Neural progenitor cell (in vitro differentiated cells): ENCODE results near the gene FOXO6. TPM values are rescaled to one million over a fixed set of nuclear protein-coding genes. Genes with fewer than 3 reads are reported as not detected.

ENCODE experiments used
- DNase-seq: peaks from one replicate; pipeline ENCODE4 v3.0.0-alpha.2; 2016; ENCODE audit warnings: low spot score
- H2AFZ ChIP-seq: fragments of 200-600 bp; sonication (generic); replicated peaks from 2 replicates; pipeline ENCODE4 v1.6.1; 2016; ENCODE audit warnings: antibody characterized with exemption
- H3F3A ChIP-seq: fragments of 200-600 bp; sonication (generic); 2 replicates; pipeline ENCODE4 v1.6.1; 2016; ENCODE audit warnings: antibody characterized with exemption, low read depth
- H3K27ac ChIP-seq: fragments of 200-600 bp; sonication (generic); 2 replicates; pipeline ENCODE4 v1.5.1; 2016; ENCODE audit warnings: mild to moderate bottlenecking
- H3K27me3 ChIP-seq: fragments of 200-600 bp; sonication (generic); 2 replicates; pipeline ENCODE4 v1.6.1; 2016; ENCODE audit warnings: mild to moderate bottlenecking, moderate library complexity
- H3K36me3 ChIP-seq: fragments of 200-600 bp; sonication (generic); 2 replicates; pipeline ENCODE4 v1.5.1; 2016
- H3K4me1 ChIP-seq: fragments of 200-600 bp; sonication (generic); 2 replicates; pipeline ENCODE4 v1.6.1; 2016; ENCODE audit warnings: mixed run types
- H3K4me2 ChIP-seq: fragments of 200-600 bp; sonication (generic); 2 replicates; pipeline ENCODE4 v1.6.1; 2016
- H3K4me3 ChIP-seq: fragments of 200-600 bp; sonication (generic); 2 replicates; pipeline ENCODE4 v1.5.1; 2016
- H3K79me2 ChIP-seq: fragments of 200-600 bp; sonication (generic); 2 replicates; pipeline ENCODE4 v1.6.1; 2016; ENCODE audit warnings: low read depth
- H3K9ac ChIP-seq: fragments of 200-600 bp; sonication (generic); 2 replicates; pipeline ENCODE4 v1.6.1; 2016
- H3K9me3 ChIP-seq: fragments of 200-600 bp; sonication (generic); 2 replicates; pipeline ENCODE4 v1.5.1; 2016; ENCODE audit warnings: low read depth
- H4K20me1 ChIP-seq: fragments of 200-600 bp; sonication (generic); 2 replicates; pipeline ENCODE4 v1.6.1; 2016; ENCODE audit warnings: low read depth
- H3K27ac Mint-ChIP-seq: 3 replicates; pipeline ENCODE4 v1.8.0; 2021; ENCODE audit warnings: mixed read lengths
- H3K27me3 Mint-ChIP-seq: 2 replicates; pipeline ENCODE4 v1.8.0; 2022; ENCODE audit warnings: low read depth, mild to moderate bottlenecking, inconsistent platforms, moderate library complexity, mixed read lengths; ENCODE audit not compliant: insufficient read depth
- H3K36me3 Mint-ChIP-seq: 3 replicates; pipeline ENCODE4 v1.8.0; 2021; ENCODE audit warnings: mixed read lengths
- H3K4me1 Mint-ChIP-seq: 3 replicates; pipeline ENCODE4 v1.8.0; 2021; ENCODE audit warnings: mixed read lengths
- H3K4me3 Mint-ChIP-seq: 3 replicates; pipeline ENCODE4 v1.8.0; 2021; ENCODE audit warnings: mild to moderate bottlenecking, moderate library complexity, mixed read lengths
- H3K9me3 Mint-ChIP-seq: 3 replicates; pipeline ENCODE4 v1.8.0; 2020; ENCODE audit warnings: mixed read lengths
- EZH2 ChIP-seq: fragments of 200-600 bp; sonication (generic); IDR thresholded peaks from 2 replicates; pipeline ENCODE4 v1.6.1; 2017; ENCODE audit warnings: antibody characterized with exemption, mild to moderate bottlenecking, moderate library complexity
- EZH2phosphoT487 ChIP-seq: fragments of 200-600 bp; sonication (generic); IDR thresholded peaks from 2 replicates; pipeline ENCODE4 v1.6.1; 2017; ENCODE audit warnings: antibody characterized with exemption
- total RNA-seq: library from RNA; depleted of rRNA; stranded (reverse); fragments of >200 nt; gene quantifications from 2 replicates; pipeline ENCODE4 v1.2.3, GENCODE V29; 2015; ENCODE audit warnings: low replicate concordance
- TF ChIP-seq, protein P1 (sequence below): fragments of 200-600 bp; sonication (generic); IDR thresholded peaks from 2 replicates; pipeline ENCODE4 v1.5.1; 2017; ENCODE audit warnings: antibody characterized with exemption, mild to moderate bottlenecking

FOXO6 gene
- total RNA-seq, 1 donor from 2014 or later, result not detected

DNA sequence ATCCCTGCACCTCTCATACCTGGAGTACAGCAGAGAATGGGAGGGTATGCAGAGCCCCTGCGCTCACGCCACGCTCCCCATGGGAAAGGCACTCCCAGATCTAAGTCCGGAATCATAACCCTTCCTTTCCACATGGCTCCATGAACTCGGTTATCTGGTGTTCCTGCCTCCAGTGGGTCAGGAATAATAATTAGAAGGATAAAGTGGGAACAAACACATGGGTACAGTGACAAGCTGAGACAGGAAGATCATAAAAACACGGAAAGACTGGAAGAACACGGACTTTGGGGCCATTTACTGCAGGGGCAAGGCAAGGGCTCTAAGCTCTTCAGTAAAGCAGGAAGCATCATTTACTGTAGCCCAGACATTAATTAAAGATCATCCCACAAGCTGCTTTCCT, 48.6 kb downstream of the FOXO6 start:
- H3K27me3 ChIP-seq, result no peaks in the 10 kb centered on the region
- H3K4me3 Mint-ChIP-seq, result no peak overlapping the region
- H3K27ac ChIP-seq, result no peak overlapping the region
- TF ChIP-seq EZH2phosphoT487, result no peak
- TF ChIP-seq EZH2, result no peak
- TF ChIP-seq, protein P1, sequence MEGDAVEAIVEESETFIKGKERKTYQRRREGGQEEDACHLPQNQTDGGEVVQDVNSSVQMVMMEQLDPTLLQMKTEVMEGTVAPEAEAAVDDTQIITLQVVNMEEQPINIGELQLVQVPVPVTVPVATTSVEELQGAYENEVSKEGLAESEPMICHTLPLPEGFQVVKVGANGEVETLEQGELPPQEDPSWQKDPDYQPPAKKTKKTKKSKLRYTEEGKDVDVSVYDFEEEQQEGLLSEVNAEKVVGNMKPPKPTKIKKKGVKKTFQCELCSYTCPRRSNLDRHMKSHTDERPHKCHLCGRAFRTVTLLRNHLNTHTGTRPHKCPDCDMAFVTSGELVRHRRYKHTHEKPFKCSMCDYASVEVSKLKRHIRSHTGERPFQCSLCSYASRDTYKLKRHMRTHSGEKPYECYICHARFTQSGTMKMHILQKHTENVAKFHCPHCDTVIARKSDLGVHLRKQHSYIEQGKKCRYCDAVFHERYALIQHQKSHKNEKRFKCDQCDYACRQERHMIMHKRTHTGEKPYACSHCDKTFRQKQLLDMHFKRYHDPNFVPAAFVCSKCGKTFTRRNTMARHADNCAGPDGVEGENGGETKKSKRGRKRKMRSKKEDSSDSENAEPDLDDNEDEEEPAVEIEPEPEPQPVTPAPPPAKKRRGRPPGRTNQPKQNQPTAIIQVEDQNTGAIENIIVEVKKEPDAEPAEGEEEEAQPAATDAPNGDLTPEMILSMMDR, result no peak
- H3K9me3 ChIP-seq, result no peaks in the 10 kb centered on the region
- H4K20me1 ChIP-seq, result no peaks in the 10 kb centered on the region
- H3K4me1 ChIP-seq, result peaks cover 26% of the 10 kb centered on the region
- H3K27ac Mint-ChIP-seq, result no peak overlapping the region
- H3K79me2 ChIP-seq, result no peaks in the 10 kb centered on the region
- H3K4me1 Mint-ChIP-seq, result peaks cover 18% of the 10 kb centered on the region
- H3K4me3 ChIP-seq, result no peak overlapping the region
- no peaks in the 10 kb centered on the region for H3K36me3 ChIP-seq
- no peak overlapping the region for H3K4me2 ChIP-seq
- H3K9me3 Mint-ChIP-seq, result no peaks in the 10 kb centered on the region
- H3K9ac ChIP-seq, result no peak overlapping the region
- H2AFZ ChIP-seq, result no peak overlapping the region
- DNase-seq, result no peak
- peaks cover 14% of the 10 kb centered on the region for H3K27me3 Mint-ChIP-seq
- H3K36me3 Mint-ChIP-seq, result no peaks in the 10 kb centered on the region
- H3F3A ChIP-seq, result no peaks in the 10 kb centered on the region

DNA sequence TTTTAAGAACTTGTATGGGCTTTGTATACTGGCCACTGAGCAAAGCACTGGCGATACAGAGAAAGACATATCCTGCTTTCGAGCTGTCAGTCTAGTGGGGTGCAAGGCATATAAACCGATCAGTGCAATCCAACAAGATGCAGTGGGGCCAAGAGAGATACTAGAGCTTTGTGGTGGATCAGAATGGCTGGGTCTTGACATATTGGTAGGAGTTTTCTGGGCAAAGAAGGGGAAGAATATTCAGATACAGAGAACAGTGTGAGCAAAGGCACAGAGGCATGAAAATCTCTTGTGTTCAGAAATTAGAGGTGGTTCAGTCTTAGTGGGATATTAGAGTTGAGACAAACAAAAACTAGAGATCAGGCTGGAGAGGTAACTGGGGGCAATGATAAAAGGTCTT, 49.2 kb downstream of the FOXO6 start:
- H3K79me2 ChIP-seq, result no peaks in the 10 kb centered on the region
- peaks cover 26% of the 10 kb centered on the region for H3K4me1 ChIP-seq
- no peaks in the 10 kb centered on the region for H3K27me3 ChIP-seq
- no peak overlapping the region for H3K4me3 Mint-ChIP-seq
- H3K9me3 ChIP-seq, result no peaks in the 10 kb centered on the region
- H3K9ac ChIP-seq, result no peak overlapping the region
- no peak overlapping the region for H3K27ac Mint-ChIP-seq
- no peak for TF ChIP-seq EZH2
- TF ChIP-seq EZH2phosphoT487, result no peak
- TF ChIP-seq, protein P1, result no peak
- H3K36me3 ChIP-seq, result no peaks in the 10 kb centered on the region
- peaks cover 14% of the 10 kb centered on the region for H3K27me3 Mint-ChIP-seq
- no peaks in the 10 kb centered on the region for H3F3A ChIP-seq
- no peaks in the 10 kb centered on the region for H3K36me3 Mint-ChIP-seq
- H4K20me1 ChIP-seq, result no peaks in the 10 kb centered on the region
- DNase-seq, result no peak
- H3K4me2 ChIP-seq, result no peak overlapping the region
- H3K27ac ChIP-seq, result no peak overlapping the region
- peaks cover 14% of the 10 kb centered on the region for H3K4me1 Mint-ChIP-seq
- H2AFZ ChIP-seq, result no peak overlapping the region
- no peak overlapping the region for H3K4me3 ChIP-seq
- H3K9me3 Mint-ChIP-seq, result no peaks in the 10 kb centered on the region

DNA sequence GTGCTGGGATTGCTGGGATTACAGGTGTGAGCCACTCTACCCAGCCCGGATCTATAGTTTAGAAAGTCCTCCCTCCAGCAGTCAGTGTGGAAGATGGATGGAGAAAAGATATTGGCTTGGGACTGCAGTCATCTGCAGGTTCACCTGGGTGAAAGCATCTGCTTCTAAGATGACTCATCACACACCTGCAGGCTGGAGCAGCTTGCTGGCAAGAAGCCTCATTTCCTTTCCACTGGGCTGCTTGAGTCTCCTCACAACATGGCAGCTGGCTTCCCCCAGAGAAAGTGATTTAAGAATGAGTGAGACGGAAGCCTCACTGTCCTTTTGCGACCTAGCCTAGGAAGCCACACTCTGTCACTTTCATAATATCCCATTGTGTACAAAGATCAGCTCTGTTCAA, 50.0 kb downstream of the FOXO6 start:
- no peaks in the 10 kb centered on the region for H3K79me2 ChIP-seq
- Mint-ChIP-seq H3K9me3 (no peaks in the 10 kb centered on the region), H3K36me3 (no peaks in the 10 kb centered on the region), H3K27me3 (peaks cover 14% of the 10 kb centered on the region), H3K27ac (no peak overlapping the region), H3K4me1 (peaks cover 14% of the 10 kb centered on the region), H3K4me3 (no peak overlapping the region)
- H2AFZ ChIP-seq, result no peak overlapping the region
- no peak for TF ChIP-seq EZH2
- TF ChIP-seq, protein P1, result no peak
- TF ChIP-seq EZH2phosphoT487, result no peak
- H3K27me3 ChIP-seq, result no peaks in the 10 kb centered on the region
- H3K4me1 ChIP-seq, result peaks cover 26% of the 10 kb centered on the region
- H3K9ac ChIP-seq, result no peak overlapping the region
- no peak for DNase-seq
- no peak overlapping the region for H3K27ac ChIP-seq
- no peaks in the 10 kb centered on the region for H3F3A ChIP-seq
- H4K20me1 ChIP-seq, result no peaks in the 10 kb centered on the region
- no peaks in the 10 kb centered on the region for H3K9me3 ChIP-seq
- no peak overlapping the region for H3K4me2 ChIP-seq
- no peaks in the 10 kb centered on the region for H3K36me3 ChIP-seq
- H3K4me3 ChIP-seq, result no peak overlapping the region
